Adrenal gland (tissue), 12 donors: ENCODE data around the gene SERPINA3. TPM values are rescaled to one million over a fixed set of nuclear protein-coding genes. Genes with fewer than 3 reads are reported as not detected.

Experiments used
- DNase-seq, 7 donors: peaks; one replicate each; pipeline ENCODE4 v3.0.0-alpha.2; 2019 to 2020
- H3K27ac ChIP-seq, 5 donors: fragments of 200-600 bp; sonication (generic) in 4 of 5; 1 replicate in 3 of 5; 2 replicates in 2 of 5; pipeline versions ENCODE4 v1.5.1 to v1.8.0; 2016 to 2020; ENCODE audit warnings: mild to moderate bottlenecking in 1 of 5
- H3K27me3 ChIP-seq: fragments of 200-600 bp; 2 replicates; pipeline ENCODE4 v1.8.0; 2021
- H3K36me3 ChIP-seq, 2 donors: fragments of 200-600 bp; replicated peaks in 1 of 2; 1 replicate in 1 of 2; 2 replicates in 1 of 2; pipeline versions ENCODE4 v1.5.1 to v1.8.0; 2018 to 2022
- H3K4me1 ChIP-seq, 2 donors: fragments of 200-600 bp; replicated peaks in 1 of 2; 1 replicate in 1 of 2; 2 replicates in 1 of 2; pipeline versions ENCODE4 v1.5.1 to v1.8.0; 2018 to 2021
- H3K4me3 ChIP-seq, 4 donors: fragments of 200-600 bp; sonication (generic) in 3 of 4; one replicate each; pipeline ENCODE4 v1.5.1; 2016 to 2018
- H3K9me3 ChIP-seq, 3 donors: fragments of 200-600 bp; sonication (generic) in 1 of 3; replicated peaks in 1 of 3; 1 replicate in 2 of 3; 2 replicates in 1 of 3; pipeline versions ENCODE4 v1.5.1 to v1.8.0; 2016 to 2021
- POLR2A ChIP-seq, 2 donors: fragments of 450-650 bp; IDR thresholded peaks; one replicate each; pipeline ENCODE4 v1.6.1; 2017; ENCODE audit warnings: antibody characterized with exemption in 2 of 2, mild to moderate bottlenecking in 2 of 2, moderate library complexity in 1 of 2
- WGBS, 4 donors: extraction: QIAGEN DNeasy Blood & Tissue Kit in 2 of 4; methylation state at CpG; one replicate each; pipeline versions ENCODE4 v1.1.5 to v1.1.7; 2013 to 2017; 5-methylcytosine and 5-hydroxymethylcytosine counted together
- intact Hi-C, 2 donors: fragments of 100-400 bp; cut with DNase I; formaldehyde crosslinking; loops; one replicate each; pipeline versions ENCODE4 v1.14.1 to v1.15.0; 2022 to 2023
- polyA plus RNA-seq, 3 donors: library from polyadenylated mRNA; stranded (reverse); fragments of 200-250 nt in 2 of 3; fragments of 350-450 nt in 1 of 3; fragmentation: Illumina TruSeq in 1 of 3; extraction: RNeasy Lipid Tissue Mini Kit (QIAGEN cat#74804) in 1 of 3; gene quantifications; one replicate each; pipeline ENCODE4 v1.2.3, GENCODE V29; 2013 to 2014
- total RNA-seq, 9 donors: library from RNA; depleted of rRNA in 4 of 9; stranded (reverse); fragments of >200 nt in 4 of 9; fragments of 120-200 nt in 1 of 9; fragmentation: NEBNext Ultra II Directional in 1 of 9; extraction: Animal tissue kit (Norgen Biotek cat#: 25700) in 1 of 9; gene quantifications; one replicate each; pipeline versions ENCODE4 v1.1.0 to v1.2.4, GENCODE V29; 2013 to 2023
- TF ChIP-seq, protein P1 (sequence below), 6 experiments: fragments of 450-650 bp in 4 of 6; fragments of 200-600 bp in 2 of 6; sonication (generic) in 1 of 6; IDR thresholded peaks; 1 replicate in 5 of 6; 2 replicates in 1 of 6; pipeline versions ENCODE4 v1.5.1 to v1.8.0; 2016 to 2021; ENCODE audit warnings: antibody characterized with exemption in 6 of 6, mild to moderate bottlenecking in 2 of 6, moderate library complexity in 1 of 6
- donor health status: healthy with polysubstance abuse.
- donor health status: Bipolar disorder and iron deficiency.
- donor health status: DM: yes; HTN: yes; CAD: no.
- donor health status: DM: no; HTN: no; CAD: no.
- donor health status: DM: no; HTN: no; CAD: no.
- donor health status: DM: yes; HTN: yes; CAD: no.

SERPINA3 gene
- total and polyA plus RNA-seq, 12 donors = 2.5 to 245 (median 34.0) TPM

DNA sequence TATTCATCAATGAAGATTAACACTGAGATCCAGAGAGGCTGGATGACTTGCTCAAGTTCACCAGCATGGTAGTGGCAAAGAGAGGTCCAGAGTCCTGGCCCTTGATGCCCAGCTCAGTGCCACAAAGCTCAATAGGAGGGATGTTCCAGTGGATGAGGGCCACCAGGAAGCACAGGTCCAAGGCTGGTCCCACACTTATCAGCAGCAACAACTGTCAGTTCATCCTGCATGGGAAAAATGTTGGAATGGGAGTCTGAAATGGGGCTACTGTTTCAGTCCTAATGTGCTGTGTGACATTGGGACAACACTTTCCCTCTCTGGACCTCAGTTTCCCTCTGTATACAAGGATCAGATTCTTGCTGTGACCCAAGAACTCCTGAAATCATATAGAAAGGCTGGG, 19.7 kb upstream of the SERPINA3 start:
- Histone ChIP-seq H3K9me3 (no peaks in the 10 kb centered on the region), H3K36me3 (peaks cover 0 to 18% of the 10 kb centered on the region in 2 donors), H3K27ac (no peak overlapping the region), H3K4me1 (peaks cover 22% of the 10 kb centered on the region in 2 donors), H3K27me3 (no peaks in the 10 kb centered on the region), H3K4me3 (no peak overlapping the region)
- no peak for TF ChIP-seq POLR2A (IDR thresholded peaks at IDR 0.05)
- TF ChIP-seq, protein P1, sequence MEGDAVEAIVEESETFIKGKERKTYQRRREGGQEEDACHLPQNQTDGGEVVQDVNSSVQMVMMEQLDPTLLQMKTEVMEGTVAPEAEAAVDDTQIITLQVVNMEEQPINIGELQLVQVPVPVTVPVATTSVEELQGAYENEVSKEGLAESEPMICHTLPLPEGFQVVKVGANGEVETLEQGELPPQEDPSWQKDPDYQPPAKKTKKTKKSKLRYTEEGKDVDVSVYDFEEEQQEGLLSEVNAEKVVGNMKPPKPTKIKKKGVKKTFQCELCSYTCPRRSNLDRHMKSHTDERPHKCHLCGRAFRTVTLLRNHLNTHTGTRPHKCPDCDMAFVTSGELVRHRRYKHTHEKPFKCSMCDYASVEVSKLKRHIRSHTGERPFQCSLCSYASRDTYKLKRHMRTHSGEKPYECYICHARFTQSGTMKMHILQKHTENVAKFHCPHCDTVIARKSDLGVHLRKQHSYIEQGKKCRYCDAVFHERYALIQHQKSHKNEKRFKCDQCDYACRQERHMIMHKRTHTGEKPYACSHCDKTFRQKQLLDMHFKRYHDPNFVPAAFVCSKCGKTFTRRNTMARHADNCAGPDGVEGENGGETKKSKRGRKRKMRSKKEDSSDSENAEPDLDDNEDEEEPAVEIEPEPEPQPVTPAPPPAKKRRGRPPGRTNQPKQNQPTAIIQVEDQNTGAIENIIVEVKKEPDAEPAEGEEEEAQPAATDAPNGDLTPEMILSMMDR (IDR thresholded peaks at IDR 0.05) = no peak
- no peak for DNase-seq
- intact Hi-C loops = no loop called here

- peak overlapping the region; percentile 14 to 78 (median 53) for H3K27ac ChIP-seq
- H3K9me3 ChIP-seq = no peaks in the 10 kb centered on the region
- H3K27me3 ChIP-seq = no peaks in the 10 kb centered on the region
- H3K36me3 ChIP-seq = peaks cover 0 to 18% of the 10 kb centered on the region in 2 donors
- intact Hi-C loops = no loop called here
- no peak overlapping the region for H3K4me3 ChIP-seq
- peaks cover 14 to 15% of the 10 kb centered on the region in 2 donors for H3K4me1 ChIP-seq
- WGBS, 4 donors = 53 to 86% (median 77%) methylated on average over 3 of the region's 3 CpGs
- TF ChIP-seq POLR2A (IDR thresholded peaks at IDR 0.05) = no peak
- TF ChIP-seq, protein P1 (IDR thresholded peaks at IDR 0.05) = no peak
- no peak for DNase-seq
These were observed 18.8 kb upstream of the SERPINA3 start for GRCh38 chr14:94593376-94593748.

GRCh38 chr14:94593749-94594431, 18.3 kb upstream of the SERPINA3 start:
- WGBS, 4 donors = 14 to 74% (median 69%) methylated on average over 1 to 4 of the region's 4 CpGs

GRCh38 chr14:94594441-94594840, 17.8 kb upstream of the SERPINA3 start:
- no peak for TF ChIP-seq POLR2A (IDR thresholded peaks at IDR 0.05)
- TF ChIP-seq, protein P1 (IDR thresholded peaks at IDR 0.05) = no peak
- DNase-seq = no peak
- no peak overlapping the region for H3K4me3 ChIP-seq
- intact Hi-C loops = no loop called here
- peaks cover 0 to 18% of the 10 kb centered on the region in 2 donors for H3K36me3 ChIP-seq
- no peaks in the 10 kb centered on the region for H3K27me3 ChIP-seq
- H3K27ac ChIP-seq = peak overlapping the region in 4 of 5 donors; percentile 21 to 78 (median 64)
- peaks cover 23 to 24% of the 10 kb centered on the region in 2 donors for H3K4me1 ChIP-seq
- 84 to 92% (median 90%) methylated on average over 7 of the region's 7 CpGs for WGBS, 4 donors
- H3K9me3 ChIP-seq = no peaks in the 10 kb centered on the region

More at GRCh38 chr14:94593749-94594431, 18.3 kb upstream of the SERPINA3 start:
- peaks cover 0 to 18% of the 10 kb centered on the region in 2 donors for H3K36me3 ChIP-seq
- TF ChIP-seq, protein P1 (IDR thresholded peaks at IDR 0.05) = no peak
- peak in 1 of 2 donors; percentile 24 for TF ChIP-seq POLR2A (IDR thresholded peaks at IDR 0.05)
- peaks cover 18 to 20% of the 10 kb centered on the region in 2 donors for H3K4me1 ChIP-seq
- H3K4me3 ChIP-seq = no peak overlapping the region
- peak; percentile 40 to 87 (median 78) for DNase-seq
- intact Hi-C loops = no loop called here
- H3K9me3 ChIP-seq = no peaks in the 10 kb centered on the region
- no peaks in the 10 kb centered on the region for H3K27me3 ChIP-seq
- H3K27ac ChIP-seq = peak overlapping the region; percentile 14 to 78 (median 53)
